SK-N-DZ (cell line): Measurements from ENCODE around the gene ZCCHC7.
A peak's percentile ranks its signal among the peaks of the same experiment; 100 is the strongest.

ENCODE experiments used
- DNase-seq: peaks from one replicate; pipeline ENCODE4 v3.0.0-alpha.2; 2015; ENCODE audit warnings: low spot score

Gene ZCCHC7

GRCh38 chr9:37336150-37336549 is 215.8 kb downstream of the ZCCHC7 start:
- no peak for DNase-seq

DNA sequence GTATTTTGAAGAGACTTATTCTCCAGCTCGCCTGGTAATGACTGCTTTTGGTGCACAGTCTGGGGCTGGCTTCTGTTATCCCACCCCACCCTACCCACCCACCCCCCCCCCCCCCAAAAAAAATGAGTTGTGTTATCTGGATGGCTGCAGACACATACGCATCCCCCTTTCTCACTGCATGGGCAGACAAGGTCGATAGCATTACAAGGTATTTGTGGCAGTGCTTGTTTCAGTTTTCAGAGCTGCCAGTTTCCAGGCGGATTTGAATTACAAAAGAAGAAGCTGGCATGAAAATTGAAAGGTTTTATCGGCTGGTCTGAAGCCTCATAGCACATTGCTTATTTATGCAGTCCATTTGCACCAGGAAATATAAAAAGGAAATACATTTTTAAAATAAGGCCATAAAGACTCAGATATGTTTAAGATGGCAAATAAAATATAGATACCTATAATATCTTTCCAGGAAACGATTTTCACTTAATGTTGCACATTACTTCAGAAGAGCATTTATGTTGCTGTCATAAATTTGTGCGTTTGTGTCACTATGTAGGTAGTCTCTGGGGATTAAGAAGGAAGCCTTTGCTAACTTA is 217.0 kb downstream of the ZCCHC7 start:
- DNase-seq, result no peak

- no peak for DNase-seq
Observed at GRCh38 chr9:37338218-37338617, 217.8 kb downstream of the ZCCHC7 start.

DNA sequence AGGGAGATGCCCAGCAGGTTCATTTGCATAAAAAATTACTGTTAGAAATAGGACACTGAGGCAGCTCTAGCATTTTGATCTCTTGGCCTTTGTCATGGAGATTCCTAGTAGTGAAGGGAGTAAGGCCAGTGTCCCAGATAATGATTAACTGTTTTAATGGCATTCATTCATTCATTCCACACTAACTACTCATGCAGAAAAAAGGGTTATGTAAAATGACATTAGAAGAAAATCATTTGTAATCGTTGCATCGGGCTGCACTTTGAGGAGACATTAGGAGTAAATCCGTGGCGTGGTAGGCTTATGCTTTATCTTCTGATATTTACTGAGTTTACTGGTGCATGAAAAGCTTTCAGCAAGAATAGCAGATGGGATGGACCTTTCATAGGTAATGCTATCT is 219.5 kb downstream of the ZCCHC7 start:
- DNase-seq, result no peak

- no peak for DNase-seq
Observed at GRCh38 chr9:37340961-37341360, 220.6 kb downstream of the ZCCHC7 start.

DNA sequence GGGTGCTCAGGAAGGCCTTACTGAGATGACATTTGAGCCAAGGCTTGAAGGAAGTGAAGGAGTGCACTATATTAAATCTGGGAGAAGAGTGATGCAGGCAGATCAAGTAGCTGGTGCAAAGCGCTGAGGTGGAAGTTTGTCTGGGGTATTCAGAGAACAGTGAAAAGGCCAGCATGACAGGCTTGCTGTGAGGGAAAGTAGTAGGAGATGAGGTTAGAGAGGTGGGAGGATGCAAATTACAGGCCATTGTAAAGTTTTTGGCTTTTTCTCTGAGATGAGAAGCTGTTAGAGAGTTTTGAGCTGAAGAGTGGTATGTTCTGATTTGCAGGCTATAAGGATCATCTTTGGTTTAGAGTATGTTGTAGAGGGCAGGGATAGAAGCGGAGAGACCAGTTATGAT is 221.3 kb downstream of the ZCCHC7 start:
- DNase-seq, result no peak

- DNase-seq, result no peak
Observed at GRCh38 chr9:37342493-37342892, 222.1 kb downstream of the ZCCHC7 start.

GRCh38 chr9:37342895-37343294 is 222.5 kb downstream of the ZCCHC7 start:
- no peak for DNase-seq

GRCh38 chr9:37343724-37344123 is 223.3 kb downstream of the ZCCHC7 start:
- DNase-seq, result no peak

GRCh38 chr9:37345038-37345437 is 224.7 kb downstream of the ZCCHC7 start:
- no peak for DNase-seq

GRCh38 chr9:37348917-37349316 is 228.5 kb downstream of the ZCCHC7 start:
- no peak for DNase-seq

DNA sequence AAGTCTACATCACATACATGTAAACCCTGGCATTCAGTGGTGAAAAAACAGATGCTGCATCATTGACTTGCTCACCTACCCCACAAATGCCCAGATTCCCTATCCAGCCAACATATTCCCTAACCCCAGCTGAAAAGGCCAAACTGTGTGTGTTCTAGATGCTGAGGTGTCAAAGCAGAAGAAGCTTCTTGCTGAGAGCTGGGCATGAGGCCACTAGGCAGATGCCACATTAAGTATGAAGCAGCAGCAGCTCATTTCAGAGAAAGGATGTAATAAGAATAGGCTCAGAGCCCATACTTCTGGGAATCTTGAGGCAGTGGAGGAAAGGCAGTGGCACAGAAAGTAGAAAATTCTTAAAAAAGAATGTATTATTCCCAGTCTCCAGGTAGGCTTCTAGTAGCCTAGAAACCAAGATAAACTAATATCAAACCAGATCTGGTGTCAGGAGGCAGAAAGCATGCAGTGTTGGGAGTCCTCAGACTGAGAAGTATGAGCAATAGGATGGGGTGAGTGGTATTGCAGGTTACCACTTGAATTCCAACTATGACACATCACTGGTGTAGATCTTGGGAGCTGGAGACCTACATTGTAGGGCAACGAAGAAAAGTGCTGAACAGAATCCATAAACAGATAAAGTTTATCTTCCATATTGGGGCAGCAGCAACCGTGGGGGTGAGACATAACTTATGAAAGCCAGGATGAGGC is 230.3 kb downstream of the ZCCHC7 start:
- no peak for DNase-seq

- no peak for DNase-seq
Observed at GRCh38 chr9:37353791-37354190, 233.4 kb downstream of the ZCCHC7 start.

- DNase-seq, result no peak
Observed at GRCh38 chr9:37362430-37362829, 242.1 kb downstream of the ZCCHC7 start.

- DNase-seq, result no peak
Observed at GRCh38 chr9:37363124-37363523, 242.8 kb downstream of the ZCCHC7 start.

DNA sequence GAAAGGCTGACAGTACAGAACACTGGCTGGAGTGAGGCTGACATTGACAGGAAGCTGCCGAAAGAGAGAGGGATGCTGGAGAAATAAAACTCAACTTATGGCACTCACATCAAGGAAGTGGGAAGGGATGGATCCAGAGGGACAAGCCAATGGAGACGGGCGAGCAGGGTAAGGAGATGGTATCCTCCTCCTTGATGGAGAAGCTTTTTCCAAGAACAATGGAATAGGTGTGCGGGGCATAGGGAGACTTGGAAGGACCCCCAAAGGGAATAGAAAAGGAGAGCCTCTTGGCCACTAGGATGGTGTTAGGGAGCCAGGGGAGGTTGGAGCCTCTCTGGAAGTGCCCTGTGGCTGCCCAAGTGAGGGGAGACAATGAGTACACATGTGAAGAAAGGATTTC is 243.8 kb downstream of the ZCCHC7 start:
- DNase-seq, result no peak

DNA sequence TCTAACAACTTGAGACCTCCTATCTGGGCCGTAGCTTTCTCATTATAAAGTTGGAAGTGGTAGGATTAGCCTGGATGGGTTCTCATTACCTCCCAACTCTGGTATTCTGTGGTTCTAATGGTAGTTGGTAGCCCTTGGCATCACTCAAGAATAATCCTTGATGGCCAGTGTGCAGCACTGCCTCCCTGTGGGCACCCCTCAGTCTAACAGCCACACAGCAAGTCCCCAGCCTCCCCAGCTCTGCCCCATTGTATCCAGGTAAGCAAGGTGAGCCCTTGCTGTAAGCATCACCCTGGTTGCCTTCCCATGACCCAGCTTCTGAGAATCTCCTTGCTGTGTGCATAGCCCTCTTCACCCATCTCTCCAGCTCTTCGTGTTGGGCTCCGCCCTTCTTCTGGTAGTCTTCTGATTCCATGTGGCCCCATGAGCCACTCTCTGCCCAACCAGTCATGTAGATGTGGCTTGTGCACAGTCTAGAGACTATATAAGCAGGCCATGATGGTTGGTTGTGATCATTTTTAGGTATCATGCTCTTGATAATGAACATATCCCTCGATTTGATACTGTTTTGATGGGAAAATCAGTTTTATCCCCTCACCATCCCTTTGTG is 244.5 kb downstream of the ZCCHC7 start:
- DNase-seq, result no peak

DNA sequence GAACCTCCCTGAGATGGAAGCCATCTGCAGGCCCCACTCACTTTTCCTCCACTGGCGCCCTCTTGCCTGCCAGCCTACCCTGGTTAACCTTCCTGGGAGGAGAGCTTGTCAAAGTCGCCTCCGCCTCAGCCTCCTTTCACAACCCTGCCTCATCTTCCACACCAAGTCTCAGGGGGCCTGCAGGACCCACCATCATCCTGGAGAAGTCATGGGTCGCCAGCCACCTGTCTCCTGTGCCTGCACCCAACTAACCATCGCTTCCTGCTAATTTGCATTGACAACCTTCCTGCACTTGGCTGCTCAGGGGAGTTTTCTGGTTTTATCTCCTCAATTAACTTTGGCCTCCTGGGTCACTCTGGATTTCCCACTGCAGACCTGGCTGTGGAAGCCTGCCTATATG is 249.3 kb downstream of the ZCCHC7 start:
- no peak for DNase-seq

DNA sequence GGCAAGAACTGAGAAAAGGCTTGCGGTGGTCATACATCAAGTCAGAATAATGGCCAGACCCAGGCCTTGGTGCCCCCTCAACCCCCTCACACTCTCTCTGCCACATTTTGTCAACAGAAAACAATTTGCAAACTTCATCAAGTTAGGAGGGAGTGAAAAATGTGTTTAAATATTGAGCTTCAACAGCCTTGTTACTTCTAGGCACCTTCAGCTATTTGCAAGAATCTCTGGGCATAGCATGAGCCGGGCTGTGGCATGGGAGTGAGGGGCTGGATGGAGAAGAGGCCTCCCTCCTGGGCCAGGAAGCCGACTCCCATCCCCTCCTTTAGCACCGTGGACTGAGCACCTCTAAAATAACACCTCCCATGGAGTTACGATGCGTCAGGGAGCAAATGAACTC is 249.9 kb downstream of the ZCCHC7 start:
- DNase-seq, result no peak

DNA sequence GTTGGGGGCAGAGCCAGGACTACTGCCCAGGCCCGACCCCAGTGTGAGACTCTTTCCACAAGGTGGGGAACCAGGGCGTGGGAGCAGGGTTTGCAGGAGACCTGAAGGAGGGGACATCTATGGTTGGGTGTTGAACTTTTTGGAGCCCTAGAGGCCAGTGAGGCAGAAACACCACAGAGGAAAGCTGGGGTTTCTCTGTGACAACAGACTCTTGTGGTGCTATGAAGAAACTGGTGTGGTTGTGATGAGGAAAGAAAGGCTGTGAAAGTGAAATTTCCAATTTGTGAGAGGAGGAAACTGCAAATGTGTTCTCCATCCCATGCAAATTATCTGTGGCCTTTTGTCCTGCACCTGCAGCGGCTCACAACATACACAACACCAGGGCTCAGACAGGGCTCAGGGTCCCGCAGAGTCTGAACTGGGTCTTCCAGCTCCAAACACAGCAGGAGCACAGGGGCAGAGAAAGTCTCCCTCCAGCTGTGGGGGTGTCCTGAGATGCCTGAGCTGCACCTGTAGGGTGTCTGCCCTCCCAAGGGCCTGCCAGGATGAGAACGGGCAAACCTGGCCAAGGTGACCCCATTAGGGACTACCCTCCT is 250.7 kb downstream of the ZCCHC7 start:
- no peak for DNase-seq

- peak; percentile 34 for DNase-seq
Observed at GRCh38 chr9:37371565-37372464, 251.4 kb downstream of the ZCCHC7 start.

DNA sequence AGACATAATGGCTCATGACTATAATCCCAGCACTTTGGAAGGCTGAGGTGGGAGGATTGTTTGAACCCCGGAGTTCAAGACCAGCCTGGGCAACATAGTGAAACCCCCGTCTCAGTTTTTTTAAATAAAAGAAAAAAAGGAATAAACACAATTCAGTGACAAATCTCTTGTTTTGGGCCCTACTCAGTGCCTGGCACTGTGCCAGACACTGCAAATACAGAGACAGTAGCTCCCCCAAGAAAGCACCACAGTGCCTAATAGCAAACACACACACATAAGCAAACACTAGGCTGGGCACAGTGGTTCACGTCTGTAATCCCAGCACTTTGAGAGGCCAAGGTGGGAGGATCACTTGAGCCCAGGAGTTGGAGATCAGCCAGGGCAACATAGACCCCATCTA is 252.5 kb downstream of the ZCCHC7 start:
- DNase-seq, result no peak
